ENCODE results near the gene MDC1.

DNA sequence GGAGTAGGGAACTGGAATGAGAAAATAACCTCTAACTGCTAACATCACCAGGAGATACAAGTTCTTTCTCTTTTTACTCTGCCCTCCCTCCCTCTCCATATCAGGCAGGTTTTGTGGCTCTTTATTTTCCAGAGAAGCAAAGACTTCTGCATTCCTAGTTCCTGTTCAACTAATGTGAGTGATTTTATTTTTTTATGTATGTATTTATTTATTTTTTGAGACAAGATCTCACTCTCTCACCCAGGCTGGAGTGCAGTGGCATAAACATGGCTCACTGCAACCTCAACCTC, 33.2 kb upstream of the MDC1 start:
- no peak for TF ChIP-seq CTCF (IDR thresholded peaks at IDR 0.05 in 2 of 3, conservative IDR thresholded peaks at IDR 0.05 in 1 of 3; ENCODE audit: borderline replicate concordance in 1 of 3, insufficient read depth in 1 of 3, low read depth in 2 of 3, low read length in 2 of 3)
- TF ChIP-seq, protein P1, sequence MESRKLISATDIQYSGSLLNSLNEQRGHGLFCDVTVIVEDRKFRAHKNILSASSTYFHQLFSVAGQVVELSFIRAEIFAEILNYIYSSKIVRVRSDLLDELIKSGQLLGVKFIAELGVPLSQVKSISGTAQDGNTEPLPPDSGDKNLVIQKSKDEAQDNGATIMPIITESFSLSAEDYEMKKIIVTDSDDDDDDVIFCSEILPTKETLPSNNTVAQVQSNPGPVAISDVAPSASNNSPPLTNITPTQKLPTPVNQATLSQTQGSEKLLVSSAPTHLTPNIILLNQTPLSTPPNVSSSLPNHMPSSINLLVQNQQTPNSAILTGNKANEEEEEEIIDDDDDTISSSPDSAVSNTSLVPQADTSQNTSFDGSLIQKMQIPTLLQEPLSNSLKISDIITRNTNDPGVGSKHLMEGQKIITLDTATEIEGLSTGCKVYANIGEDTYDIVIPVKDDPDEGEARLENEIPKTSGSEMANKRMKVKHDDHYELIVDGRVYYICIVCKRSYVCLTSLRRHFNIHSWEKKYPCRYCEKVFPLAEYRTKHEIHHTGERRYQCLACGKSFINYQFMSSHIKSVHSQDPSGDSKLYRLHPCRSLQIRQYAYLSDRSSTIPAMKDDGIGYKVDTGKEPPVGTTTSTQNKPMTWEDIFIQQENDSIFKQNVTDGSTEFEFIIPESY (IDR thresholded peaks at IDR 0.05; ENCODE audit: extremely low read depth, insufficient replicate concordance, low read length) = no peak
- no peak for TF ChIP-seq YY1 (IDR thresholded peaks at IDR 0.05; ENCODE audit: extremely low read depth, insufficient replicate concordance, low read depth, low read length)
